HG03095 (cell line): ENCODE results near the gene CCDC191.

Source experiments
- ATAC-seq: cut with Tn5 transposase; IDR thresholded peaks from one replicate; pipeline ENCODE4 v1.9.1; 2021; ENCODE audit warnings: moderate library complexity; ENCODE audit not compliant: unreplicated experiment

The CCDC191 gene

GRCh38 chr3:114058646-114059045, 2.3 kb upstream of the CCDC191 start:
- no peak for ATAC-seq

DNA sequence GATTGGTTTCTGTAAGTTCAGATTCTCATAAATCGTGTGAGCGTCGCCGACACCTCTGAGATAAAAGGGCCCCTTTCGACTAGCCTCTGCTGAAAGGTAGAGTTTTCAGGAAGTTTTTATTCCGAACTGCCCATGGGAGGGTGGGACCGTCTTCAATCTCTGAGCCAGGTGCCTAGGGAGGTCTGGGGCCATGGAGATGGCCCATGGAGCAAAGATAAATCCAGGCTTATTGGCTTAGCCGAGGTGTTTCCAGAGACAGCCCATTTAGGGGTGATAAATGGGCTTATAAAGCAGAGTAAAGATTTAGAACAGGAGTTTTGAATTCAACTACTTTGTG, 653 bp upstream of the CCDC191 start:
- peak; percentile 2 for ATAC-seq

GRCh38 chr3:114052216-114052615, 4.1 kb downstream of the CCDC191 start:
- no peak for ATAC-seq

GRCh38 chr3:114043205-114043604, 13.1 kb downstream of the CCDC191 start:
- ATAC-seq, result no peak

- no peak for ATAC-seq
Observed at GRCh38 chr3:114035896-114036295, 20.4 kb downstream of the CCDC191 start.

GRCh38 chr3:114034787-114035545, 21.4 kb downstream of the CCDC191 start:
- no peak for ATAC-seq

DNA sequence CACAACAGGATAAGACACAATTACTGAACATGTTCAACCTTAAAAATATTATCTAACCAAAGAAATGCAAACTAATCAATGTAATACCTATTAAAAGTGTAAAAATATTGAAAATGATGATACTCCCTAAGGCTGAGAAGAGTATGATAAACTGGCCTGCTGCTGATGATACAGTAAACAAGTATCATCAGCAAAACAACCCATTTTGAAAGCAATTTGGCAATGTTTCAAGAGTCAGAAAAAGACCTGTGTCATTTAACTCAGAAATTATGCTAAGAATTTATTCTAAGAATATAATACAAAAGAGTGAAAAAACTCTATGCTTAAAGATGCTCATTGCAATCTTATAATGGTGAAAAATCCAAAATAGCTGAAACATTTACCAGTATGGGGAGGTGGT, 22.1 kb downstream of the CCDC191 start:
- ATAC-seq, result no peak

- ATAC-seq, result no peak
Observed at GRCh38 chr3:114033721-114034120, 22.6 kb downstream of the CCDC191 start.

DNA sequence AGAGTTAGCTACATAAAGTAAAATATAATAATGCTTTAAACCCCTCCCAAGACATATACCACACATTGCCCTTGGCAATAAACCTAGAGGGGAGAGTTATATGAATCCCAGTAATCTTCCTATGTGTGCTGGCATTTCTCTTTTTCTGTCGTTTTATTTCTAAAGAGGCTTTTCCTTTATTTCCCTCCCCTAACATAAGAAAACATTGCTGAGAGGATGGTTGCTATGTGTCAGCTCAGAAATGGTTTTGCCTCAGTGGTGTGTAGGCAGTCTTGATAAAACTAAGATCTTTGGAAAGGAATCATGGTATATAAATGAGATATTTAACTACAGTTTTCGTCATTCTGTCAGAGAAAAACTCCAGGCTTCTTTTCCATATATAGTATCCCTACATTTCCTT, 30.0 kb downstream of the CCDC191 start:
- no peak for ATAC-seq

- no peak for ATAC-seq
Observed at GRCh38 chr3:114025451-114025850, 30.9 kb downstream of the CCDC191 start.

DNA sequence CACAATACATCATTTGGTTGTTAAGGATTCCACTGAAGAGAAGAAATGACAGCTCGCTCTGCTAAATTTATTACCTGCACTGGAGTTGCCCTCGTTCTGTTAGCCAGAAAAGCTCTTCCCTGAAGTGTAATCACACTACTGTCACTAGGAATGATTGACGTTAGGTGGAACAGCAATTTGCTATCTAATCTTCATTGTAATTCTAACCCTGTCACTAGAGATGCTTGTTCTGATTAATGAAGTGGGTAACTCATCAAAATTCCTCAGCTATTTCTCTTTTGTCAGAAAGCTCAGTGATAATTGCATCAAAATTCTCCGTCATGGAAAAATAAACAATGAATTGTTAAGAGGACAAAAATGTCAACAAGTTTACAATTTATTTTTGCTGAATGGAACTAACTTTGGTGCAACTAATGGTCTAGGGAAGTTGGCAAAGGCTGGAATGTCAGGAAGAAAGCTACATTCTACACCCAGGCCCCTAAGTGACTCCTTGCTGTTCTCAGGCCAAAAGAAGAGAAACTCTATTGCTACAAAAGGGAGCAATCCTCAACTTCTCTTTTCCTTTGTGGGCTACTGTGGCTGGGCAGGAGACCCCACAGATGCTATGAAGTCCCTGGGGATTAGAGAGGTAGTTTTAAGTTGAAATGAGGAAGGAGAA, 34.1 kb downstream of the CCDC191 start:
- ATAC-seq, result no peak

DNA sequence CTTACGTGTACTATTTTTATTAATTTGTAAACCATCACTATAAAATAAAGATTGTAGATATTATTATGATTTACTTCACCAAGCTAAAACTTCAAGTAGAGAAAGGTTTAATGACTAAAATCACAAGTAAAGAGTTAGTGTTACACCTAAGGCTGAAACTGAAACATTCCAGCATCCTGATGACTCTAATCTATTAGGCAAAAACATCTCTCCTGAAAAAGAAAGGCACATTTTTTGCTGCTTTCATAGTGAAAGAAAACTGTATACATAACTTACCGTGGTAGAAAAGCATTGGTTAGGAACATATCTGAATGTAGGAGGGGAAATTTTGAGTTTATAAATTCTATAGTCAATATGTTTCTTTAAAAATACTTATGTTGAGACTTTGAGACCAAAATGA, 35.4 kb downstream of the CCDC191 start:
- ATAC-seq, result no peak

- ATAC-seq, result no peak
Observed at GRCh38 chr3:114019486-114019885, 36.8 kb downstream of the CCDC191 start.

- ATAC-seq, result no peak
Observed at GRCh38 chr3:114014211-114014610, 42.1 kb downstream of the CCDC191 start.

DNA sequence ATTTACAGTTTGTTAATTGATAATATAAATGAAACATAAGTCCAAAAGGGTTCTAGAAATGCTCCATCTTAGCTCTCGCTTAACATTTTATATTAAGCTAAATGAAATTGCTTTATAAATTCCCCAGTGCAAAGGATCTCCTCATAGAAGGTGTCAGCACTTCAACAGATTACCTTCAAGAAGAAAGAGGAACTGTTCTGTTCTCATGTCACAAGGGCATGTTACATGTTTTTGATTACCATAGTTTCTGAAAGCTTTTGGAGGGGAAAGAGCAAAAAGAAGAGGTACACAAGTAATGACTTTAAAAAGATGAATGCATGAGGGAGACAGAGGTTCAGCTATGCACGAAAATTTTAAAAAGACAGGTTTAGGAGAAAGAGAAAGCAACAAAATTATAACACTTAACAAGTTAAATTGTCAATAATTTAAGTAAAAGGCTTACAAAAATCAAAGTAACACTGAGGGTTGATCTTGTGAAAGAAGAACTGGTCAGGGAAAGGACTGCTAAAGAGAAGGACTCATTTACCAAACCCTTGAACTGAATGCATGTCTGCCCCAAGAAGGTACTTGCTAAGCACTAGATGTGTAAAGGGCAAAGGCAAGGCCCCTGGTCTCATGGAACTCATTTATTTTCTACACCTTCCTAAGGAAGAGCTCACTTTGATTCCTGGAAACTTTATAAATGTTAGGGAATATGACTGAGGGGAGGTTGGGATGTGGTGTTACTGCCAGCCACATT, 45.1 kb downstream of the CCDC191 start:
- peak; percentile 63 for ATAC-seq

- ATAC-seq, result peak; percentile 89
Observed at GRCh38 chr3:114005481-114005880, 50.8 kb downstream of the CCDC191 start.

DNA sequence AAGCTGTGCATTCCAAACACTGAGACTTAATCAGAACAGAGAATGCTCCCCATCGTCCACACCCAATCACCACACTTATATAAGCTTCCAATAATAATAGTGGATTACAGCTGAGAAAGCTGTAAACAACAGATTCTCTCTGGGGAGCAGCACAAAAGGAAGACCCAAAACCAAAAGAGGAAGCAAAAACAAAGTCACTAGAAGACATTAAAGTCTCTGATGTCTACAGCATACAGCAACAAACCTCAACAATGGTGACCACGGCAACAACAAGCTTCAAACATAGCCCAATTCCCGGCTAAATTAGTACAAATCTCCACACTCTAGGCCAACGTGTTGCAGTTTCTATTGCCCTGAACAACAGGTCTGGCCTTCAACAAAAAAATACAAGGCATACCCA, 70.8 kb downstream of the CCDC191 start:
- peak; percentile 70 for ATAC-seq

- no peak for ATAC-seq
Observed at GRCh38 chr3:113983544-113983943, 72.8 kb downstream of the CCDC191 start.

DNA sequence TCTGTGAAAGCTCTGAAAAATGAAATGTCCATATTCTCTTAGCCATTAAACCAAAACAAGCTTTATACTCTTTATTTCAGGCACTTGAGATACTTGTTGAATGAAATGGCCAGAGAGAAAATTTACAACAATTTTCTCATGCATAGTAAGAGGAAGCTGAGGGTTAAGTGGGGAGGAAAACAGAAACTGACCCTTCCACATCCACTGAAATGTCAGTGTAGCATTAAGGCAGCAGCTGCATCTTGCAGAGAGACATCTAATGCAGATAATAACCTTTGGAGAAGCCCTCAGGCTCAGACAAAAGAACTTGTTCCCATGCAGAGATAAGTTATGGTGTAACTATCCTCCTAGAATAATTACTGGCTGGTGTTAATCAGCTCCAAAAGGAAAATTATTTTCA, 74.5 kb downstream of the CCDC191 start:
- no peak for ATAC-seq

DNA sequence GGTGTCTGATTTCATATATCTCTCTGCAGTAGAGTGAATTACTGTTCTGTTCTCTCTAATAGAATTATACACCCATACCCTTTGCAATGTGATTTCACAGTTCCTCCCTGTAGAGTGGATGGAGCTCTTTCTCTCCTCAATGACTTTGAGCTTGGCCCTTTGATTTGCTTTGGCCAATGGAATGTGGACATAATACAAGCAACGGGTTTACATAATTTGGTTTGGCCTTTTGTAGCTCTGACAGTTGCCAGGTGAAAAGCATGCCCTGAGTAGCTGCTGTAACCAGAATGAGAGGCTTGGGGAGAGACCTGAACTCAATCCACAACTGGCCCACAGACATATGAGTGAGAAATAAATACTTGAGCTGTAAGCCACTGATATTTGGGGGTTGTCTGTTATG, 76.4 kb downstream of the CCDC191 start:
- no peak for ATAC-seq

DNA sequence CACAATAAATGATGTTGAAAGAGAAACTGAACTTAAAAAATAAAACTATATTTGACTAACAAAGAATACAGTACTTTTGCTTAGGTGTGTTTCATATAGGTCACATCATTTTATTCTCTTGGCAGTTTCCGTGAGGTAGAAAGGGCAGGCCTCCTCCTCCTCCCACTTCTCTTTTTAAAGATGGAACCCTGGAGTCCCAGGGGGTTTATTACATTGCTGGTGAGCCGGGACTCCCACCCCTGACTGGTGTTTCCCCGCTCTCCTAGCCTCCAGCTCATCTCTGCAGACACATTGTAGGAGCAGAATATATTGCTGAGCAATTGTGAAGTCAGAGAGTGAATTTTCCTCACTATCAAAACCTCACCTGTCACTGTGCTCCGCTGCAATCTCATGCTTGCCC, 78.5 kb downstream of the CCDC191 start:
- no peak for ATAC-seq

- ATAC-seq, result no peak
Observed at GRCh38 chr3:113968986-113969385, 87.3 kb downstream of the CCDC191 start.
